HG03520 (cell line): Measurements from ENCODE around the gene SSTR3.
"Not testable (repeated sequence)": the region's sequence is repeated elsewhere in the genome, so short reads cannot be mapped to it uniquely, and the experiment has no call there.

ENCODE experiments used
- ATAC-seq: cut with Tn5 transposase; IDR thresholded peaks from one replicate; pipeline ENCODE4 v1.9.1; 2021; ENCODE audit warnings: mild to moderate bottlenecking, moderate library complexity; ENCODE audit not compliant: unreplicated experiment

Gene SSTR3

DNA sequence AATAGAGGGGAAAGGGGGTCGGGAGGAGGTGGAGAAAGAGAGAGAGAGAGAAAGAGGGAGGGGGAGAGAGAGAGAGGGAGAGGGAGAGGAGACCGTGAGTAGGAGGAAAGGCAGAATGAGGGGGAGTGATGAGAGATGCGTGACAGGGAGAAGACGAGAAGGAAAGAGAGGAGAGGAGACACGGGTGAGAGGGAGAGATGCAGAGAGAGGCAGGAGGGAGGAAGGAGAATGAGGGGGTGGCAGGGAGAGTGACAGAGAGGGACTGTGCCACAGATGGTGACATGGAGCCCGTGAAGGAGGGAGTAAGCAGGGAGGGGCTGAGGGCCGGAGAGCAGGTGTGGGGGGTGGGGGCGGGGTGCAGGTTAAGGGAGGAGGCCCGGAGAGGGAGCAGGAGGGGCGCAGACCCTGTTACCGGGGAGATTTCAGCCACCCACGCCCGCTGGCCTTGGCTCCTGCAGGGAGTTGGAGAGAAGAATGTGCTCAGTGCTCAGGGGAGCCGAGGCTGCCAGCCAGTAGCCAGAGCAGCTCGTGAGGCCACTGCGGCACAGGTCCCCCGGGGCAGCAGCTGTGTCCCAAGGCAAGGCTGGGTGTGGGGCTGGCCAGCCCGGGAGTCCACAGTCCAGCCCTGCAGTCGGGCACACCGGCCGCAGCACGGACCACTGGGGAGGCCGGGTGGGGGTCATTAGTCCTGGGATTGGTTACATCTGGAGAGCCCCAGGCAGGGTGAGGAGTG, at the start of gene SSTR3:
TSS of gene SSTR3 (minus strand) at position 304 of the 733 bp plus-strand sequence. CDS start 4,674 bp downstream, outside the sequence.
- no peak for ATAC-seq

DNA sequence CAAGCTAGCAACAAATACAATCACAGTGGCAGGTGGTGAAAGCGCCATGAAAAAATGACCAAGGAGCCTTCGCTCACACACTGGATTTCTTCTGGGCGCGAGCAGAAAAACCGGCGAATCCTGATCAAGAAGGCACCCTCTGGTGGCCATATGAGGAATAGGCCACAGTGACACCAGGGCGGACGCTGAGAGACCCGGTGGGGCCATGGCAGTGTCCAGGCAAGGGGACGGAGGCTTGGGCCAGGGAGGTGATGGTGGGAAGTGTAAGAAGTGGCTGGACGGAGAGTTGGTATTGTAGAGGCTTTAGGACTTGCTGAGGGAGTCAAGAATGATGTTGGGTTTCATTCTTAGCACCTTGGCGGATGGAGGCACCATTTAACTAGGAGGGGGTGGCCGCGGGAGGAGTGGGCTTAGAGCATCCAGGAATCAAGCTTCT, 48.6 kb upstream of the SSTR3 start:
- no peak for ATAC-seq

GRCh38 chr22:37260155-37260795, 48.0 kb upstream of the SSTR3 start:
- ATAC-seq: no peak

GRCh38 chr22:37259540-37260029, 47.3 kb upstream of the SSTR3 start:
- ATAC-seq: no peak

- ATAC-seq: no peak
Measured at GRCh38 chr22:37258753-37259401, 46.6 kb upstream of the SSTR3 start.

- ATAC-seq: no peak
Measured at GRCh38 chr22:37258005-37258752, 45.9 kb upstream of the SSTR3 start.

GRCh38 chr22:37256075-37256726, 43.9 kb upstream of the SSTR3 start:
- no peak for ATAC-seq

DNA sequence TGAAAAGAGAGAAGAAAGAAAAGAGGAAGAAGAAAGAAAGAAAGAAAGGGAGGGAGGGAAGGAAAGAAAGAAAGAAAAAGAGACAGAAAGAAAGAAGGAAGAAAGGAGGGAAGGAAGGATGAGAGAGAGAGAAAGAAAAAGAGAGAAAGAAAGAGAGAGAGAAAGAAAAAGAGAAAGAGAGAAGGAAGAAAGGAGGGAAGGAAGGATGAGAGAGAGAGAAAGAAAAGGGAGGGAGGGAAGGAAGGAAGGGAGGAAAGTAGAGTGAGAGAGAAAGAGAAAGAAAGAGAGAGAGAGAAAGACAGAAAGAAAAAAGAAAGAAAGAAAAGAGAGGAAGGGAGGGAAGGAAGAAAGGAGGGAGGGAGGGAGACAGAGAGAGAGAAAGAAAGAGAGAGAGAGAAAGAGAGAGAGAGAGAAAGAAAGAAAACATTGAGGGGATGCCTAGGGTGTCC, 43.3 kb upstream of the SSTR3 start:
- no peak for ATAC-seq

- no peak for ATAC-seq
Measured at GRCh38 chr22:37254867-37255233, 42.6 kb upstream of the SSTR3 start.

- ATAC-seq: no peak
Measured at GRCh38 chr22:37254209-37254866, 42.1 kb upstream of the SSTR3 start.

GRCh38 chr22:37253126-37253660, 40.9 kb upstream of the SSTR3 start:
- no peak for ATAC-seq

GRCh38 chr22:37251836-37252235, 39.6 kb upstream of the SSTR3 start:
- not testable (repeated sequence) for ATAC-seq

GRCh38 chr22:37249986-37250385, 37.7 kb upstream of the SSTR3 start:
- no peak for ATAC-seq

DNA sequence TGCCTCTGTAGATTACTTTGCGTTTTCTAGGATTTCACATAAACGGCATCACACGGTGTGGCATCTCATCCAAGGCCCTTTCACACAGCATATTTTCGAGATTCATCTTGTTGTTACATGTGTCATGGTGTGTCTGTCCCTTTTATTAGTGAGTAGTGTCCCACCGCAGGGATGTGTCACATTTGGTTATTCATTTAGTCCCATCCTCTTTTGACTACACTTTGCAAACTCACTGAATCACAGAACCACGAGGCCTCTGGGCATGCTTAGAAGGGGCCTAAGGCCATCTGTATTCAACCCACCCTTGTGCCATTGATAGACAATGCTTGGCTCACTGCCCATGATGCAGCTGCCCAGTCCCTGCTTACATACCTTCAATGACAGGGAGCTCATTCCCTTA, 36.0 kb upstream of the SSTR3 start:
- no peak for ATAC-seq

DNA sequence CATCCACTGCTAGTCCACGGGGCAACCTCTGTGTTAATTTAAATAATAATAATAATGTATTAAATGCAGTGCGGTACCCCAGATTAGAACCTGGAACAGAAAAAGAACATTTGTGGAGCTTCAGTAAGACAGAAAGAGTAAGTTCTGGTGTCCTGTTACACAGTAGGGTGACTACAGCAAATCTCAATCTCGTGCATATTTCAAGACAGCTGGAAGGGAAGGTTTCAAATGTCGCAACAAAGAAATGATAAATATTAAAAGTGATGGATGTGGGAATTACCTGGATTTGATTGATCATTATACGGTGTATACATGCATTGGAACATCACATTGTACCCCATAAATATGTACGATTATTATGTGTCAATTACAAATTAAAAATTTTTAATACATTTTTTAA, 33.5 kb upstream of the SSTR3 start:
- ATAC-seq: no peak

DNA sequence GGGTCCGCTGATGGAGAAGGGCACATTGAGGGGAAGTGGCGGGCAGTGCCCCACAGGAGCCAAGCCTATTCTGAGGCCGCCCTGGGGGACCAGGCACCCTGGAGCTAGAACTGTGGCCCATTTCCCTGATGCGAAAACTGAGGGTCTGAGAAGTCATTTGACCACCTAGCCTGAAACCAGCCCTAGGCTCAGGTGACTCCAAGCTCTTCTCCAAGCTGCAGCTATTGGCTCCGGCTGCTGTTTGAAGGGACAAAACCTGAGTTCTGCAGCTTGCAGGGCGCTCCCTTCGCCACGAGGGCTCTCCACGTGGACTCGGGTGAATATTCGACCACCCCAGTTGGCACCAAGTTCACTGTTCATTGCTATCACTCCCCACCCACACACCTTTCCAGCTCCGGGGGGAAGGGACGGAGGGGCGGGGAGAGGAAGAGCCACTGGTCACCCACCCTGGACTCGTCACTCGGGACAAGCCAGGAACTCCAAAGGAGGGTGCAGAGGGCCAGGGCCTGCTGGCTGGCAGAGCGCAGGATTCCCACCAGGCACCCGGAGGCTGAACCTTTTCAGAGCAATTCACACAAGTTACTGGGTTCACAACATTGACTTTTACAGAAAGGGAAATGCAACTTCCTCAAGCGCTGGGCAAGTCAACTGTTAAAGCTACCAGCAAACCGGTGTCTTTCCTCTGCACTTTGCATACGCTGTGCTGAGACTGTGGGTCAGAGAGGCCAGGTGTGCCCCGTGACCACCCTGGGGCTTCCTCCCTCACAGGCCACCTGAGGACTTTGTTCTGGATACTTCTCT, 32.8 kb upstream of the SSTR3 start:
- ATAC-seq: no peak

DNA sequence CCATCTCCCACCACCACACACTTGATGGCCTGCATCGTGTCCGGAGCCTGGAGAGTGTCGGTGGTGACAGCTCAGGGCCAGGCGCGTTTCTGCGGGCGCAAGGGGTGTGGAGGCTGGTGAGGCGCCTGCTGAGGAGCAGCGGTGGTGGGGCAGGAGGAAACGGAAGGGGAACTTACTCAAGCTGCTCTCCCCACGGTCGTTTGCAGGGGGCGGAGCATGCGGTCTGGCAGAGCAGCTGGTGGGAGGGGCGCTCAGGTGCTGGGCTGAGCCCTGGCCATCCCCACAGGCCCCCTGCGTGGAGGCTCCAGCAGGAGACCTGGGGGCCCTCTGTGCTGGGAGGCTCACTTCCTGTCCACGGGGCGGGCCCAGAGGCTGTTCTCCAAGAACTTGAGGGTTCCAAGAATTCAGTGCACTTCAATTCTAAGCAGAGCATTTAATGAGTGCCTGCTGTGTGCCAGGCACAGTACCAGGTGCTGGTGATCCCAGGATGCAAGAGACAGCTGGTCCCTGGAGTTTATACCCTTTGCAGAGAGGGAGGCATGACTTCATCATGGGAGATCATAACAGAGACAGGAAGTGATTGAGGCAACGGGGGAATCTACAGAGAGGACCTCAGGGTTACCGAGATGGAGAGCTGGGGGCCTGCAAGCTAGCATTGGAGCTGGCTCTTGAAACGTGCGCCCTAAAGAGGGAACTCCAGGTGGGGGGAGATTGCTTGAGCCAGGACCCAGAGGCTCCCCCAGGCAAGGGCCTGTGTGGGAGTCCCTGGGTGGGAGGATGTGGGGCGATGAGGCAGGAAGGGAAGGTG, 32.0 kb upstream of the SSTR3 start, which contains the start of gene RAC2:
TSS of gene RAC2 (minus strand) at position 156 of the 808 bp plus-strand sequence. CDS start at position 35, 121 bp downstream.
- peak; percentile 38 for ATAC-seq
